GM21447 (cell line): ENCODE data around the gene TIPRL.
"Not testable (repeated sequence)": the region's sequence is repeated elsewhere in the genome, so short reads cannot be mapped to it uniquely, and the experiment has no call there.

ENCODE experiments used
- ATAC-seq: cut with Tn5 transposase; IDR thresholded peaks from one replicate; pipeline ENCODE4 v1.9.1; 2021; ENCODE audit not compliant: unreplicated experiment

Gene TIPRL

GRCh38 chr1:168207673-168208072, 28.9 kb downstream of the TIPRL start:
- not testable (repeated sequence) for ATAC-seq

- ATAC-seq, result no peak
Observed at GRCh38 chr1:168210312-168210711, 31.6 kb downstream of the TIPRL start.

GRCh38 chr1:168213349-168213748, 34.6 kb downstream of the TIPRL start:
- ATAC-seq, result no peak

GRCh38 chr1:168216171-168216570, 37.4 kb downstream of the TIPRL start:
- ATAC-seq, result no peak

GRCh38 chr1:168217664-168218063, 38.9 kb downstream of the TIPRL start:
- ATAC-seq, result no peak

- no peak for ATAC-seq
Observed at GRCh38 chr1:168218658-168219057, 39.9 kb downstream of the TIPRL start.

DNA sequence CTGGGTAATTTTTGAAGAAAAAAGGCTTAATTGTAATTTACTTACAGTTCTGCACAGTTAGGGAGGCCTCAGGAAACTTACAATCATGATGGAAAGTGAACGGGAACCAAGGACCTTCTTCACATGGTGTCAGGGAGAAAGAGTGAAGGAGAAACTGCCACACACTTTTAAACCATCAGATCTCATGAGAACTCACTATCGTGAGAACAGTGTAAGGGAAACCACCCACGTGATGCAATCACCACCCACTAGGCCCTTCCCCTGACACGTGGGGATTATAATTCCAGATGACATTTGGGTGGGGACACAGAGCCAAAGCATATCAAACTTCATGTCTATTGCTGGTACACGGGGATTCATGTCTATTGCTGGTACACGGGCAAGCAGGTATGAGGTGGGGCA, 41.7 kb downstream of the TIPRL start:
- ATAC-seq, result no peak

DNA sequence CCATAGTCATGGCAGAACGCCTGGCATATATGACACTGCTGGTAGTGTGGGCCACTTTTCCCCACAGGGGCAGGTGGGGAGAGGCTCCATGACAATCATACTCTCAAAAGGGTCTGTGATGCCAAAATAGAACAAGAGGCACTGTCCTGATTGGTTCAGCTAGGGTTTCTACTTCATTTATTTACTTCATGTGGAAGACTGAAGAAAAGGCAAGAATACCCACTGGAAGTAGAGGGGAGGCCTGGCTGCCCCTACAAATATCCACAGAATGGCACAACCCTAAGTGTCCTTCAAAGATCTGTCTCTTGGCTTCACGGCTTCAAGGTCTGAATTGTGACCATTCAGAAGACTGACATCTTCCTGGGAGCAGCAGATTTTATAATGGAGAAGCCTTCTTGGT, 42.5 kb downstream of the TIPRL start:
- no peak for ATAC-seq

- ATAC-seq, result no peak
Observed at GRCh38 chr1:168223261-168223660, 44.5 kb downstream of the TIPRL start.

DNA sequence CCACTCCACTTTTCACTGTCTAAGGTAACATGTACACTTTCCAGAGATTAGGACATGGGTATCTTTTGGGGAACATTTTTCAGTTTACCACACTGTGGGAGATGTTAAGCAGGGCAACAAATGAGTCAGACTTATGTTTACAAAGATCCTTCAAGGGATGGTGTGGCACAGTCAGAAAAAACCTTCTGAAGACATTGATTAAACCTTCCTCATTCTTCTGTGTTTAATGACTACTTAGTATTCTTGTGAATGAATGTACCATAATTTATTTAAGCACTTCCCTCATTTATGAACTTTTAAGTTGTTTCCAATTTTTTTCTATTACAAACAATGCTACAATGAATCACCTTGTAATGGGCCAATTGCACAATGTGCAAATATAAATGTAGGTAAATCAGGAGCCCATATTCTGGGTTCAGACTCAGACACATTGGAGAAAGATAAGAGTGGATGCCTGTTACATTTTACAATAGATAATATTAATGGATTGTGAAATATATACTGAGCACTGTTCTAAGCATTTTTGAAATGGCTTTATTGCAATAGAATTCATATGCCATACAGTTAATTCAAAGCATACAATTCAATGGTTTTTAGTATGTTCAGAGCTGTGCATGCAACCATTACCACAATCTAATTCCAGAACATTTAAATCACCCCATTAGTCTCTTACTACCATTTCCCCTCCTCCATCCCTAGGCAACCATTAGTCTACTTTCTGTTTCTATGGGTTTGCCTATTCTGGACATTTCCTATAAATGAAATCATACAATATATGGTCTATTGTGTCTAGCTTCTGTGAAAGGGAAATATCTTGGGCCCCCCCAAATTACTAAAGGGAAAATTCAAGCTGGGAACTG, 45.1 kb downstream of the TIPRL start:
- no peak for ATAC-seq

DNA sequence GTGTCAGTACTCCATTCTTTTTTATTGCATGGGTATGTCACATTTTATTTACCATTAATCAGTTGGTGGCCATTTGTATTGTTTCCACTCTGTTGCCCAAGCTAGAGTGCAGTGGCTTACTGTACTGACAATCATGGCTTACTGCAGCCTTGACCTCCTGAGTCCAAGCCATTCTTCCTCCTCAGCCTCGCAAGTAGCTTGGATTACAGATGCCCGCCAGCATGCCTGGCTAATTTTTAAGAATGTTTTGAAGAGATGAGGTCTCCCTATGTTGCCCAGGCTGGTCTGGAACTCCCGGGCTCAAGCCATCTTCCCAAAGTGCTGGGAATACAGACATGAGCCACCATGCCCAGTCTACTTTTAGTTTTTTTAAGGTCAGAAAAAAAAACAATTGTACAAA, 46.2 kb downstream of the TIPRL start:
- no peak for ATAC-seq

DNA sequence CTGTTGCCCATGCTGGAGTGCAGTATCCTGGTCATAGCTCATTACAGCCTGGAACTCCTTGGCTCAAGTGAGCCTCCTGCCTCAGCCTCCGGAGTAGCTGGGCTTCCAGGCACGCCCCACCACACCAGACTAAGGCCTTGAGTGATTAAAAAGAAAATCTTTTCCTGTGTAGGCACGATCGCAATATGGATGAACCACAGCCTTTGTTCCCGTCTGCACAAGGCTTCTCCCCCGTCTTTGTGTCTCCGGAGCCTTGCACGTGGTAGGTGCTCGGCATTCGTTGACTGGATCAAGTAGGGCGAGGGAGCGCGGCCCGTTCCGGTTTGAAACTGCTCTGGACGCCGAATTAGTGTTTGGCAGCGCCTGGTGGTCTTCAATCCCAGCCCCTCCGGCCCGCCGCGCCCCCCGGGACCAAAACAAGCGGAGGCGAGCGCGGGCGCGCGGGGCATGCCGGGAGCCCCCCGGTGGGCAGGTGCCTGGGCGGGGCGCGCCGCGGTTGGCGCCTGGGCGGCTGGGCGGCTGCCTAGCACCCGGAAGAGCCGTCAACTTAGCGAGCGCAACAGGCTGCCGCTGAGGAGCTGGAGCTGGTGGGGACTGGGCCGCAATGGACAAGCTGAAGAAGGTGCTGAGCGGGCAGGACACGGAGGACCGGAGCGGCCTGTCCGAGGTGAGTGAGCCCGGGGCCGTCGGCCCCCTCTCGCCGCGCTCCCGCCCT, 46.9 kb downstream of the TIPRL start, which contains the start of gene SFT2D2:
TSS of gene SFT2D2 (plus strand) at position 529 of the 715 bp plus-strand sequence. CDS start at position 605, 76 bp downstream.
- ATAC-seq, result peak; percentile 74

DNA sequence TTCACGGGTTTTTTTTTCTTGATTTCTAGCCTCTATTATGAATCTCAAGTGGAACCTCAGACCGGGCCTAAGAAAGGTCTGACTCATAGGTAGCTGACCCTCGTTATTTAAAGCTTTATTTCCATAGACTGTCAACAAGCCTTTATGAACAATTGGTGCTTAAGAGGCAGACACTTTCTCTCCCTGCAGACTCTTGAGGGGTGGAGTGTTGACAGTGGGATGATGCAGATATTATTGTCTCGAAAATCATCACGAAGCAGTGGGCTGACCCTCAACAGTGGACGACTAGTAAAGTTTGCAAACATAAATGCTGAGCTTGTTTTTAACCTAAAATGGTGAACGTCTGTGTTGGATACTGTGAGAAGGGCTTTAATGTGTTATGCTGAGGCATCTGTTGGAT, 48.9 kb downstream of the TIPRL start:
- ATAC-seq, result no peak

DNA sequence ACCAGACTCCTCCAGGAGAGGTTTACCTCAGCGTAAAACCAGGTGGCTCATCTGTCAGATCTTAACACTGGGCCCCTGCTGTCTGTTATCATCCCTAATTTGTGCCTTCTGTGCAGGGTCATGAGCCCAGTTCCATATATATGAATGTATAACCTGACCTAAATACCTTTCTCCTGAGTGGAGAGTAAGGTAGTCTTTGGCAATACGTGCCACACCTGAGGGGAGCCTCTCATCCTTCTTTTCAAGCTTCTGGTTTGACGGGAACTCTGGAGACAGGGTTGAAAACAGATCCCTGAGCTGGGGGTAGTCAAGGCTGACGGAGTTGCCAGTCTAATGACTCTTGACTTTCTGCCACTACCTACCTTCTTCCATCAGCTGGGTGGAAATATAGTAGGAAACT, 51.1 kb downstream of the TIPRL start:
- no peak for ATAC-seq

DNA sequence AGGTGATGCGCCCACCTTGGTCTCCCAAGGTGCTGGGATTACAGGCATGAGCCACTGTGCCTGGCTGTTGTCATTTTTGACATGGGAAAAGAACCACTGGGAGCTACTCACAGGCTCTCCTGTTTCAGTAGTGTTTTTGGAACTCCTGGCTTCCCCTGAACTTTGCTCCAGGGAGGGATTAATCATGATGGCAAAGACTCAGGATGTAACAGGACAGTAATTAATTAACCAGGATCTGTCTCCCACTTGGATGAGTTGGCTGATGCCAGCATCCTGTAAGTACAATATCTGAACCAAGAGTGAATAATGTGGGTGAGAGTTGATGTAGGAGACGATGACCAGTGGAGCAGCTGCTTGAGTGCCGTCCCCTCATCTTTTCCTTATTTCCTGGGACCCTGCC, 51.9 kb downstream of the TIPRL start:
- ATAC-seq, result no peak

- peak; percentile 86 for ATAC-seq
Observed at GRCh38 chr1:168234846-168235547, 56.2 kb downstream of the TIPRL start.

GRCh38 chr1:168235548-168235885, 56.8 kb downstream of the TIPRL start:
- ATAC-seq, result no peak

- no peak for ATAC-seq
Observed at GRCh38 chr1:168235937-168236336, 57.2 kb downstream of the TIPRL start.

- ATAC-seq, result no peak
Observed at GRCh38 chr1:168236836-168237611, 58.3 kb downstream of the TIPRL start.

GRCh38 chr1:168243198-168243597, 64.4 kb downstream of the TIPRL start:
- no peak for ATAC-seq

- no peak for ATAC-seq
Observed at GRCh38 chr1:168243636-168244212, 65.0 kb downstream of the TIPRL start.
